PC-9 (cell line): ENCODE results near the gene ZSWIM8. TPM values are rescaled to one million over a fixed set of nuclear protein-coding genes. Genes with fewer than 3 reads are reported as not detected.

Experiments used
- BruUV-seq: library from RNA; stranded (reverse); fragments of 400-500 nt; replicated peaks from 2 replicates; lab custom pipeline; 2021; lab: Mats Ljungman, UMichigan
- CTCF ChIA-PET: fragments of 300-600 bp; sonication (Branson Sonifier 250); formaldehyde crosslinking; loops from one replicate; lab custom pipeline; 2022; ENCODE audit warnings: antibody characterized with exemption; lab: Charles Lee
- POLR2A ChIA-PET: fragments of 300-600 bp; sonication (Branson Sonifier 250); formaldehyde crosslinking; loops from one replicate; lab custom pipeline; 2022; ENCODE audit warnings: antibody characterized with exemption; ENCODE audit not compliant: unreplicated experiment; lab: Charles Lee
- DNase-seq, 2 experiments: peaks; one replicate each; pipeline versions ENCODE4 v3.0.0 to v3.0.0-alpha.2; 2015 to 2022; ENCODE audit warnings: mixed read lengths in 1 of 2
- H2AFZ ChIP-seq: fragments of 200-600 bp; sonication (generic); 2 replicates; pipeline ENCODE4 v1.8.1; 2017; ENCODE audit warnings: antibody characterized with exemption
- H3F3A ChIP-seq: fragments of 200-600 bp; sonication (generic); 2 replicates; pipeline ENCODE4 v1.8.1; 2017; ENCODE audit warnings: antibody characterized with exemption, mild to moderate bottlenecking, low read depth; ENCODE audit not compliant: insufficient read depth
- H3K27ac ChIP-seq: fragments of 200-600 bp; sonication (generic); 2 replicates; pipeline ENCODE4 v1.6.1; 2016; ENCODE audit warnings: mixed run types
- H3K27me3 ChIP-seq: fragments of 200-600 bp; sonication (generic); 2 replicates; pipeline ENCODE4 v1.6.1; 2016; ENCODE audit warnings: low read depth, mixed run types; ENCODE audit not compliant: insufficient read depth
- H3K36me3 ChIP-seq: fragments of 200-600 bp; sonication (generic); 2 replicates; pipeline ENCODE4 v1.6.1; 2016; ENCODE audit warnings: low read depth, mixed run types
- H3K4me1 ChIP-seq: fragments of 200-600 bp; sonication (generic); replicated peaks from 2 replicates; pipeline ENCODE4 v1.6.1; 2016; ENCODE audit warnings: mixed run types; ENCODE audit not compliant: insufficient read depth
- H3K4me2 ChIP-seq: fragments of 200-600 bp; sonication (generic); 2 replicates; pipeline ENCODE4 v1.6.1; 2017; ENCODE audit warnings: mixed run types
- H3K4me3 ChIP-seq: fragments of 200-600 bp; sonication (generic); 2 replicates; pipeline ENCODE4 v1.6.1; 2016; ENCODE audit warnings: mixed run types
- H3K79me2 ChIP-seq: fragments of 200-600 bp; sonication (generic); 2 replicates; pipeline ENCODE4 v1.6.1; 2017; ENCODE audit warnings: low read depth, mixed run types
- H3K9me2 ChIP-seq: fragments of 200-600 bp; sonication (generic); 2 replicates; pipeline ENCODE4 v1.8.1; 2017; ENCODE audit warnings: mild to moderate bottlenecking; ENCODE audit not compliant: insufficient read depth
- H3K9me3 ChIP-seq: fragments of 200-600 bp; sonication (generic); 2 replicates; pipeline ENCODE4 v1.8.1; 2016; ENCODE audit warnings: low read depth; ENCODE audit not compliant: insufficient read depth
- H4K20me1 ChIP-seq: fragments of 200-600 bp; sonication (generic); 2 replicates; pipeline ENCODE4 v1.8.1; 2017; ENCODE audit not compliant: insufficient read depth
- EZH2 ChIP-seq: fragments of 200-600 bp; sonication (generic); IDR thresholded peaks from 2 replicates; pipeline ENCODE4 v1.8.0; 2017; ENCODE audit warnings: antibody characterized with exemption, low read depth
- intact Hi-C: fragments of 100-400 bp; cut with micrococcal nuclease; formaldehyde crosslinking; loops from one replicate; pipeline ENCODE4 v1.10.0; 2022; ENCODE audit not compliant: unreplicated experiment
- total RNA-seq: library from RNA; stranded (reverse); gene quantifications from 2 replicates; pipeline ENCODE4 v1.2.3, GENCODE V29; 2021
- TF ChIP-seq, protein P1 (sequence below): fragments of 200-600 bp; sonication (generic); conservative IDR thresholded peaks from 2 replicates; pipeline ENCODE4 v1.6.1; 2017; ENCODE audit warnings: mixed run types, antibody characterized with exemption, mild to moderate bottlenecking, moderate library complexity

The ZSWIM8 gene
- total RNA-seq, 1 experiment from 2014 or later: 49.2 TPM

DNA sequence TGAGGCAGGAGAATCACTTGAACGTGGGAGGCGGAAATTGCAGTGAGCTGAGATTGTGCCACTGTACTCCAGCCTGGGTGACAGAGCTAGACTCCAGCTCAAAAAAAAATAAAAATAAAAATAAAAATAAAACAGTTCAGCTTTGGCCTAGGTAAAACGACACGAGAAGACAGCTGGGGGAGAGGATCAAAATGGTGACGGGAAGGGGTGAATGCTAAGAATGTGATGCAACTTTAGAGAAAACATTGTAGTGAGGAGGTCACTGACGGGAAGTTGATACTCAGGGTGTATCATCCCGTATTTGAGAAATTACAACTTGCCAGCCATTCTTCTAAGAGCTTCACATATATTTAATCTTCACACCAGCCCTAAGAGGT lies 24.9 kb downstream of the ZSWIM8 start:
- CTCF ChIA-PET: no interaction called here
- Histone ChIP-seq H3K9me2 (no peaks in the 10 kb centered on the region), H3K4me2 (peak overlapping the region; percentile 99), H3K4me3 (peak overlapping the region; percentile 90), H3K4me1 (peaks cover 9% of the 10 kb centered on the region; the same call in 1 of the 2 replicates), H3F3A (peaks cover 32% of the 10 kb centered on the region), H3K27ac (no peak overlapping the region), H2AFZ (peak overlapping the region; percentile 91; the same call in 1 of the 2 replicates), H3K36me3 (0 out of 2 replicates have a peak, but pooled peaks cover 23% of the 10 kb centered on the region), H3K27me3 (no peaks in the 10 kb centered on the region), H4K20me1 (peaks cover 18% of the 10 kb centered on the region), H3K9me3 (no peaks in the 10 kb centered on the region), H3K79me2 (peaks cover 4% of the 10 kb centered on the region; the same call in 1 of the 2 replicates)
- DNase-seq: no peak
- TF ChIP-seq, protein P1, sequence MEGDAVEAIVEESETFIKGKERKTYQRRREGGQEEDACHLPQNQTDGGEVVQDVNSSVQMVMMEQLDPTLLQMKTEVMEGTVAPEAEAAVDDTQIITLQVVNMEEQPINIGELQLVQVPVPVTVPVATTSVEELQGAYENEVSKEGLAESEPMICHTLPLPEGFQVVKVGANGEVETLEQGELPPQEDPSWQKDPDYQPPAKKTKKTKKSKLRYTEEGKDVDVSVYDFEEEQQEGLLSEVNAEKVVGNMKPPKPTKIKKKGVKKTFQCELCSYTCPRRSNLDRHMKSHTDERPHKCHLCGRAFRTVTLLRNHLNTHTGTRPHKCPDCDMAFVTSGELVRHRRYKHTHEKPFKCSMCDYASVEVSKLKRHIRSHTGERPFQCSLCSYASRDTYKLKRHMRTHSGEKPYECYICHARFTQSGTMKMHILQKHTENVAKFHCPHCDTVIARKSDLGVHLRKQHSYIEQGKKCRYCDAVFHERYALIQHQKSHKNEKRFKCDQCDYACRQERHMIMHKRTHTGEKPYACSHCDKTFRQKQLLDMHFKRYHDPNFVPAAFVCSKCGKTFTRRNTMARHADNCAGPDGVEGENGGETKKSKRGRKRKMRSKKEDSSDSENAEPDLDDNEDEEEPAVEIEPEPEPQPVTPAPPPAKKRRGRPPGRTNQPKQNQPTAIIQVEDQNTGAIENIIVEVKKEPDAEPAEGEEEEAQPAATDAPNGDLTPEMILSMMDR: no peak
- TF ChIP-seq EZH2: no peak
- BruUV-seq: no TSS peak
- POLR2A ChIA-PET: interaction anchor here (0.6 kb wide), 1 partner anchor 15 kb away, joined by 3 read pairs; no protein-coding TSS in a partner anchor
- intact Hi-C loops: no loop called here

DNA sequence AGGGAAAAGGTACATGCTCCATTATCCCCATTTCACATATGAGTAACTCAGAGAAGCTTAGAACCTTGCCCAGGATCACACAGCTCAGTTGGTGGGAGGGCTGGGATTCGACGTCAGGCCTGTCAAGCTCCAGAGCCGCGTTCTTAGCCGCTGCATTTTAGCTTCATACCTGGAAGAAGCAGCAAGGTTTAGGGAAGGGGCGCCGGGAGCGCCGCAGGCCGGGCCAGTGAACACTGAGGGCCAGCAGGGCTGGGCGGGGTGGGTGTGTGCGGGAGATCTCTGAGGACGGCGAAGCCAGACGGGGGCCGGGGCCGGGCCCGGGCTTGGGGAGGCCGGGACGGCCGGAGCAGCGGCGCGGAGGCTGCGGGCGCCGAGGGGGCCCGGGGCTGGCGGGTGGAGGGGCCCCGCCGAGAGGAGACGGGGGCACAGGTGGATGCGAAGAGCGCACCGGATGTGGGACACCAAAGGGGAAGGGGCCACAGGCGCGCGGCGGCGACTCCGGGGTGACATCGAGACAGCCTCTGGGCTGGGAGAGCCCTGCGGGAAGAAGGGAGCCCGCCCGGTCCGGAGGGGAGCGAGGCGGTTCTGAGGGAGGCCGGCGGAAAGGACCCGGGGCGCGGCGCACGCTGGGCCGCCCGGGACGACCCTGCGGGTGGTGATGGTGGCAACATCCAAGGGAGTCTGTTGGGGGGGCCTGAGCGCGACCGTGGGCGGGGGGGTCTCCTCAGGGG lies 25.5 kb downstream of the ZSWIM8 start:
- DNase-seq: peak in 1 of 2 experiments; percentile 37
- BruUV-seq: no TSS peak
- Histone ChIP-seq H3K27me3 (no peaks in the 10 kb centered on the region), H3K36me3 (peaks cover 23% of the 10 kb centered on the region; the same call in 1 of the 2 replicates), H3K9me3 (no peaks in the 10 kb centered on the region), H3K4me3 (peak overlapping the region; percentile 90), H2AFZ (peak overlapping the region; percentile 91), H3K9me2 (no peaks in the 10 kb centered on the region), H3F3A (peaks cover 38% of the 10 kb centered on the region), H3K4me2 (peak overlapping the region; percentile 99), H3K27ac (0 out of 2 replicates have a peak overlapping the region, but pooled peaks have one; percentile 38), H3K79me2 (peaks cover 4% of the 10 kb centered on the region; the same call in 1 of the 2 replicates), H3K4me1 (peaks cover 9% of the 10 kb centered on the region; the same call in 1 of the 2 replicates), H4K20me1 (peaks cover 21% of the 10 kb centered on the region)
- intact Hi-C loops: loop anchor here (1.0 kb wide), 1 partner anchor 26 kb away; the partner anchor contains the start of gene ZSWIM8
- ChIA-PET POLR2A (interaction anchor here (0.6 kb wide), 1 partner anchor 15 kb away, joined by 3 read pairs; no protein-coding TSS in a partner anchor), CTCF (no interaction called here)
- TF ChIP-seq, protein P1: no peak
- no peak for TF ChIP-seq EZH2

DNA sequence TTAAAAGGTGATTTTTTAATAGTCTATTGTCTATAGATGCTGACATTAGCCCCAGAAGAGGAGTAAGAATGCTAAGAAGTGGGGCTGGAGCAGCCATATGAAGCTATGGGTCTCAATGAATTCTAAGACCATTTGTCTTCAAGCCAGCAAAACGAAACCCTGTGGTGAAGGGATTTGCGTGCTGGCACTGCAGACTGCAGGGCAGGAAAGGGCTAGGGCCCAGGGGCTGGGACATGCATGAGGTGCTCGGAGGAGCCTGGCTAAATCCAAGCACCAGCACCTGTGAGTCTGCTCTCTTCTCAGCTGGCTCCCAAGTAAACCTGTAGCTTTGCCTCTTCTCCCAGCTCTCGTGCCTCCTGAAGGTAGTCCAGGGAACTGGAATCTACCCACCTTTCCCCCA lies 27.3 kb downstream of the ZSWIM8 start:
- H3K27ac ChIP-seq: peak overlapping the region; percentile 14; the same call in 1 of the 2 replicates
- ChIA-PET CTCF (no interaction called here), POLR2A (interaction anchor here (0.8 kb wide), 1 partner anchor 1221 kb away, joined by 25 read pairs; no protein-coding TSS in a partner anchor)
- H3K4me3 ChIP-seq: no peak overlapping the region
- DNase-seq: no peak
- peaks cover 4% of the 10 kb centered on the region; the same call in 1 of the 2 replicates for H3K79me2 ChIP-seq
- peaks cover 30% of the 10 kb centered on the region for H4K20me1 ChIP-seq
- no peaks in the 10 kb centered on the region for H3K9me3 ChIP-seq
- peaks cover 25% of the 10 kb centered on the region for H3K36me3 ChIP-seq
- TF ChIP-seq EZH2: no peak
- TF ChIP-seq, protein P1: no peak
- no peaks in the 10 kb centered on the region for H3K9me2 ChIP-seq
- H3K4me1 ChIP-seq: peaks cover 9% of the 10 kb centered on the region; the same call in 1 of the 2 replicates
- no TSS peak for BruUV-seq
- no peaks in the 10 kb centered on the region for H3K27me3 ChIP-seq
- no peak overlapping the region for H2AFZ ChIP-seq
- H3F3A ChIP-seq: peaks cover 54% of the 10 kb centered on the region
- peak overlapping the region; percentile 34; the same call in 1 of the 2 replicates for H3K4me2 ChIP-seq
- intact Hi-C loops: no loop called here
